Osteocyte (in vitro differentiated cells): ENCODE measurements around the gene P4HTM. TPM values are rescaled to one million over a fixed set of nuclear protein-coding genes. Genes with fewer than 3 reads are reported as not detected.
A peak's percentile ranks its signal among the peaks of the same experiment; 100 is the strongest.

Experiments
- DNase-seq: peaks from one replicate; pipeline ENCODE4 v3.0.0; 2021; ENCODE audit warnings: mixed read lengths; ENCODE audit not compliant: unreplicated experiment; ENCODE audit errors: extremely low spot score
- H3K27ac Mint-ChIP-seq: one replicate; pipeline ENCODE4 v1.8.0; 2021; ENCODE audit warnings: mild to moderate bottlenecking, mixed read lengths; ENCODE audit not compliant: unreplicated experiment
- H3K27me3 Mint-ChIP-seq: one replicate; pipeline ENCODE4 v1.8.0; 2021; ENCODE audit warnings: mixed read lengths; ENCODE audit not compliant: unreplicated experiment
- H3K36me3 Mint-ChIP-seq: one replicate; pipeline ENCODE4 v1.8.0; 2021; ENCODE audit warnings: mixed read lengths; ENCODE audit not compliant: unreplicated experiment
- H3K4me1 Mint-ChIP-seq: one replicate; pipeline ENCODE4 v1.8.0; 2021; ENCODE audit warnings: mixed read lengths; ENCODE audit not compliant: unreplicated experiment
- H3K4me3 Mint-ChIP-seq: one replicate; pipeline ENCODE4 v1.8.0; 2021; ENCODE audit warnings: mild to moderate bottlenecking, moderate library complexity, mixed read lengths; ENCODE audit not compliant: unreplicated experiment
- H3K9me3 Mint-ChIP-seq: one replicate; pipeline ENCODE4 v1.8.0; 2021; ENCODE audit warnings: mixed read lengths; ENCODE audit not compliant: unreplicated experiment
- total RNA-seq: library from RNA; stranded (reverse); gene quantifications from 2 replicates; pipeline ENCODE4 v1.2.1, GENCODE V29; 2021
- TF ChIP-seq, protein P1 (sequence below): fragments of 200-600 bp; sonication (generic); IDR thresholded peaks from 2 replicates; pipeline ENCODE4 v1.5.0; 2021; ENCODE audit warnings: antibody characterized with exemption, mild to moderate bottlenecking, moderate library complexity

Gene P4HTM
- total RNA-seq, 1 donor from 2014 or later, result 35.6 TPM

DNA sequence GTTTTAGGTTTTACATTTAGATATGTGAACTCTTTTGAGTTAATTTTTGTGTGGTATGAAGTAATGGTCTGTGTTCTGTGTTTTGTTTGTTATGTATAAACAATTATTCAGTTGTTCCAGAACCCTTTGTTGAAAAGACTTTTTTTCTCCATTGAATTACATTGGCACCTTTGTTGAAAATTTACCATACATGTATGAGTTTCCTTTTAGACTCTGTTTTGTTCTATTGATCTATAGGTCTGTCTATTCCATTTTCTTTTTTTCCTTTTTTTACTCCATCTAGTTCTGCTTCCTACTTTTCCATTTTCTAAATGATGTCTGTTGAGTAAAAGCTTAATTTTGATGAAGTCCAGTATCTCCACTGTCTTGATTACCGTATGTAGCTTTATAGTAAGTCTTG is 40.0 kb upstream of the P4HTM start:
- Mint-ChIP-seq H3K27me3 (no peaks in the 10 kb centered on the region), H3K4me1 (peaks cover 10% of the 10 kb centered on the region), H3K4me3 (no peak overlapping the region), H3K36me3 (peaks cover 14% of the 10 kb centered on the region), H3K27ac (no peak overlapping the region), H3K9me3 (no peaks in the 10 kb centered on the region)
- DNase-seq, result no peak
- TF ChIP-seq, protein P1, sequence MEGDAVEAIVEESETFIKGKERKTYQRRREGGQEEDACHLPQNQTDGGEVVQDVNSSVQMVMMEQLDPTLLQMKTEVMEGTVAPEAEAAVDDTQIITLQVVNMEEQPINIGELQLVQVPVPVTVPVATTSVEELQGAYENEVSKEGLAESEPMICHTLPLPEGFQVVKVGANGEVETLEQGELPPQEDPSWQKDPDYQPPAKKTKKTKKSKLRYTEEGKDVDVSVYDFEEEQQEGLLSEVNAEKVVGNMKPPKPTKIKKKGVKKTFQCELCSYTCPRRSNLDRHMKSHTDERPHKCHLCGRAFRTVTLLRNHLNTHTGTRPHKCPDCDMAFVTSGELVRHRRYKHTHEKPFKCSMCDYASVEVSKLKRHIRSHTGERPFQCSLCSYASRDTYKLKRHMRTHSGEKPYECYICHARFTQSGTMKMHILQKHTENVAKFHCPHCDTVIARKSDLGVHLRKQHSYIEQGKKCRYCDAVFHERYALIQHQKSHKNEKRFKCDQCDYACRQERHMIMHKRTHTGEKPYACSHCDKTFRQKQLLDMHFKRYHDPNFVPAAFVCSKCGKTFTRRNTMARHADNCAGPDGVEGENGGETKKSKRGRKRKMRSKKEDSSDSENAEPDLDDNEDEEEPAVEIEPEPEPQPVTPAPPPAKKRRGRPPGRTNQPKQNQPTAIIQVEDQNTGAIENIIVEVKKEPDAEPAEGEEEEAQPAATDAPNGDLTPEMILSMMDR, result no peak

- no peaks in the 10 kb centered on the region for H3K9me3 Mint-ChIP-seq
- DNase-seq, result no peak
- H3K36me3 Mint-ChIP-seq, result peaks cover 15% of the 10 kb centered on the region
- TF ChIP-seq, protein P1, result no peak
- H3K4me1 Mint-ChIP-seq, result peaks cover 12% of the 10 kb centered on the region
- H3K27ac Mint-ChIP-seq, result no peak overlapping the region
- no peak overlapping the region for H3K4me3 Mint-ChIP-seq
- H3K27me3 Mint-ChIP-seq, result no peaks in the 10 kb centered on the region
These were observed 38.3 kb upstream of the P4HTM start for GRCh38 chr3:48951764-48952163.

GRCh38 chr3:48952510-48953118 is 37.4 kb upstream of the P4HTM start:
- peaks cover 18% of the 10 kb centered on the region for H3K36me3 Mint-ChIP-seq
- no peaks in the 10 kb centered on the region for H3K27me3 Mint-ChIP-seq
- H3K9me3 Mint-ChIP-seq, result no peaks in the 10 kb centered on the region
- TF ChIP-seq, protein P1, result peak; percentile 45
- H3K4me3 Mint-ChIP-seq, result no peak overlapping the region
- peaks cover 12% of the 10 kb centered on the region for H3K4me1 Mint-ChIP-seq
- no peak for DNase-seq
- H3K27ac Mint-ChIP-seq, result no peak overlapping the region

DNA sequence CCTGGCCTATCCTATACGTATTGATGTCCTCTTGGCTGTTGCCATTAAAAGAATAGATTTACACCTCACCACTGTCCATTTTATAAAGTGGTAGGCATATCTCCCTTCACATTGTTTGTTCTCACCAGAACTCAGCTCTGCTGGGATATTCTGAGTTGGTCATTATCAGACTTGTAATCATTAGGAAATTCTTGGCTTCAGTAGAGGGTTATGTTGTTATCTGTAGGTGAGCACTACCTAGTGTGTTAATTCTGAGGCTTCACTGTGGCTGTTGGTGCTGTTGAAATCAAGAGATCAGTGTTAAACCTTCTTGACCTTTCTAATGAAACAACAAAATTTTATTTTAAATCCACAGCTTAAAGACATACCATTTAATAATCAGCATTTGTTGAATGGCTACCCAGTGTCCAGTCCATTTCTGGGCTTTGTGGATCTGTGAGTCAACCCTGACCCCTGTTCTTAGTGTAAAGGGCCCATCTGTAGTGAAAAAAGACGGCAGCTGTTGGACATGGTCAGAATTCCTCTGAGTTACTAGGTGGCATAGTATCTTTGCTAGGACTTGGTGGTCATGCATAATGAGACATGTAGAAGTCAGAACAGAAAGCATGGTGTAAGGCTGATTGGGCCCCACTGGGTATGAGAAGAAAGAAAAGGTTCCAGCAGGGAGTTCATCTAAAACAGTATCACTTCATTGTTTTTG is 32.9 kb upstream of the P4HTM start:
- peaks cover 16% of the 10 kb centered on the region for H3K36me3 Mint-ChIP-seq
- peaks cover 7% of the 10 kb centered on the region for H3K4me1 Mint-ChIP-seq
- H3K9me3 Mint-ChIP-seq, result no peaks in the 10 kb centered on the region
- DNase-seq, result no peak
- TF ChIP-seq, protein P1, result no peak
- H3K27me3 Mint-ChIP-seq, result no peaks in the 10 kb centered on the region
- H3K4me3 Mint-ChIP-seq, result no peak overlapping the region
- H3K27ac Mint-ChIP-seq, result no peak overlapping the region

- Mint-ChIP-seq H3K27ac (no peak overlapping the region), H3K27me3 (no peaks in the 10 kb centered on the region), H3K36me3 (peaks cover 21% of the 10 kb centered on the region), H3K4me1 (peaks cover 6% of the 10 kb centered on the region), H3K9me3 (no peaks in the 10 kb centered on the region), H3K4me3 (no peak overlapping the region)
- TF ChIP-seq, protein P1, result no peak
- DNase-seq, result no peak
These were observed 29.1 kb upstream of the P4HTM start for GRCh38 chr3:48960841-48961413.
